Endothelial cell of umbilical vein (primary cell): ENCODE data around the gene CMTR2. TPM values are rescaled to one million over a fixed set of nuclear protein-coding genes. Genes with fewer than 3 reads are reported as not detected.
A peak's percentile ranks its signal among the peaks of the same experiment; 100 is the strongest.

Source experiments
- BruUV-seq: library from RNA; stranded (reverse); fragments of 400-500 nt; replicated peaks from 2 replicates; lab custom pipeline; 2021; lab: Mats Ljungman, UMichigan
- CTCF ChIA-PET: fragments of 300-600, 350-600 bp; sonication (Branson Sonifier 250); formaldehyde crosslinking; loops from one replicate; lab custom pipeline; 2021; ENCODE audit warnings: antibody characterized with exemption, inconsistent platforms; lab: Charles Lee
- POLR2A ChIA-PET: fragments of 300-600, 350-600 bp; sonication (Branson Sonifier 250); formaldehyde crosslinking; loops from one replicate; lab custom pipeline; 2021; ENCODE audit warnings: antibody characterized with exemption, inconsistent platforms; lab: Charles Lee
- DNase-seq: peaks from one replicate; pipeline ENCODE4 v3.0.0-alpha.2; 2011; ENCODE audit warnings: low read depth, low spot score
- FAIRE-seq: peaks from 2 replicates; lab custom pipeline; 2011; peaks lifted over from hg19 to GRCh38; lab: Jason Lieb, UNC
- H2AFZ ChIP-seq: 2 replicates; pipeline ENCODE4 v1.6.0; 2012; ENCODE audit warnings: low read depth, low read length, control low read depth, inconsistent platforms
- H3K27ac ChIP-seq: 2 replicates; pipeline ENCODE4 v1.5.1; 2011; ENCODE audit warnings: low read depth, mild to moderate bottlenecking, control low read depth, low read length, moderate library complexity; ENCODE audit not compliant: insufficient read depth
- H3K27me3 ChIP-seq, 2 experiments: 2 replicates each; pipeline versions ENCODE4 v1.6.0 to v1.6.1; 2011; ENCODE audit warnings: low read length in 2 of 2, mixed read lengths in 1 of 2; ENCODE audit not compliant: control insufficient read depth in 2 of 2, insufficient read depth in 2 of 2
- H3K36me3 ChIP-seq, 2 experiments: 2 replicates in 1 of 2; 3 replicates in 1 of 2; pipeline ENCODE4 v1.5.1; 2011; ENCODE audit warnings: low read length in 2 of 2, mild to moderate bottlenecking in 1 of 2, moderate library complexity in 1 of 2; ENCODE audit not compliant: control insufficient read depth in 2 of 2, insufficient read depth in 2 of 2; ENCODE audit errors: extremely low read depth in 1 of 2
- H3K4me1 ChIP-seq: 3 replicates; pipeline ENCODE4 v1.5.1; 2011; ENCODE audit warnings: mild to moderate bottlenecking, low read length; ENCODE audit not compliant: control insufficient read depth, insufficient read depth; ENCODE audit errors: extremely low read depth
- H3K4me2 ChIP-seq: 2 replicates; pipeline ENCODE4 v1.6.1; 2011; ENCODE audit warnings: low read length, control low read depth, mixed read lengths; ENCODE audit not compliant: insufficient read depth
- H3K4me3 ChIP-seq, 3 experiments: fragments of 200-600 bp in 1 of 3; sonication (generic), shearing (Covaris generic) in 1 of 3; replicated peaks in 1 of 3; 2 replicates each; pipeline ENCODE4 v1.5.1; 2011 to 2016; ENCODE audit warnings: control low read depth in 3 of 3, low read length in 3 of 3, mild to moderate bottlenecking in 2 of 3, inconsistent platforms in 1 of 3, low read depth in 1 of 3, moderate library complexity in 1 of 3; ENCODE audit not compliant: insufficient read depth in 1 of 3
- H3K79me2 ChIP-seq: 2 replicates; pipeline ENCODE4 v1.6.0; 2012; ENCODE audit warnings: low read length, inconsistent platforms; ENCODE audit not compliant: control insufficient read depth, insufficient read depth
- H3K9ac ChIP-seq: replicated peaks from 2 replicates; pipeline ENCODE3; 2011; ENCODE audit warnings: low read length, control low read depth; ENCODE audit not compliant: insufficient read depth; ENCODE audit errors: extremely low read depth
- H3K9me1 ChIP-seq: replicated peaks from 3 replicates; pipeline ENCODE4 v1.6.0; 2011; ENCODE audit warnings: mild to moderate bottlenecking, low read length; ENCODE audit not compliant: control insufficient read depth, insufficient read depth; ENCODE audit errors: extremely low read depth
- H3K9me3 ChIP-seq: replicated peaks from 2 replicates; pipeline ENCODE4 v1.5.1; 2012; ENCODE audit warnings: low read length, inconsistent platforms; ENCODE audit not compliant: control insufficient read depth, insufficient read depth
- H4K20me1 ChIP-seq: replicated peaks from 2 replicates; pipeline ENCODE3; 2011; ENCODE audit warnings: mild to moderate bottlenecking, low read length; ENCODE audit not compliant: control insufficient read depth, insufficient read depth; ENCODE audit errors: extremely low read depth
- EZH2 ChIP-seq: IDR thresholded peaks from 2 replicates; pipeline ENCODE4 v1.6.1; 2012; ENCODE audit warnings: borderline replicate concordance, low read depth, mild to moderate bottlenecking, moderate library complexity, low read length, inconsistent platforms; ENCODE audit not compliant: severe bottlenecking
- FOS ChIP-seq: IDR thresholded peaks from 2 replicates; pipeline ENCODE4 v1.6.1; 2011; ENCODE audit warnings: mild to moderate bottlenecking, low read length, moderate library complexity, borderline replicate concordance; ENCODE audit not compliant: insufficient read depth
- GATA2 ChIP-seq: IDR thresholded peaks from 2 replicates; pipeline ENCODE4 v1.7.0; 2011; ENCODE audit warnings: low read depth, mild to moderate bottlenecking, moderate library complexity, mixed read lengths, low read length; ENCODE audit not compliant: insufficient read length, insufficient read depth
- MAX ChIP-seq: IDR thresholded peaks from 2 replicates; pipeline ENCODE4 v1.6.1; 2011; ENCODE audit not compliant: insufficient read depth, insufficient read length
- MYC ChIP-seq: IDR thresholded peaks from one replicate; pipeline ENCODE4 v1.6.1; 2011; ENCODE audit warnings: mild to moderate bottlenecking, low read depth, low read length
- POLR2A ChIP-seq: IDR thresholded peaks from 2 replicates; pipeline ENCODE4 v1.6.1; 2012; ENCODE audit warnings: low read depth, mild to moderate bottlenecking, control low read depth, low read length
- POLR2AphosphoS5 ChIP-seq: IDR thresholded peaks from 2 replicates; pipeline ENCODE4 v1.6.1; 2012; ENCODE audit warnings: low read depth, mild to moderate bottlenecking, control low read depth, low read length, moderate library complexity; ENCODE audit not compliant: insufficient read depth
- dilution Hi-C: fragments of 300-500 bp; cut with MboI; formaldehyde crosslinking; loops from one replicate; pipeline ENCODE4 v1.15.0; 2019; ENCODE audit warnings: low sequenced_read_pairs; ENCODE audit not compliant: extremely low pct_ligation_motif_present
- intact Hi-C: fragments of 100-400 bp; cut with micrococcal nuclease; formaldehyde crosslinking; loops from one replicate; pipeline ENCODE4 v1.10.0; 2022
- polyA plus RNA-seq, 4 experiments: library from polyadenylated mRNA; depleted of rRNA in 3 of 4; stranded (reverse) in 3 of 4; unstranded in 1 of 4; fragments of >200 nt; gene quantifications; 2 replicates each; pipeline versions ENCODE4 v1.2.1 to v1.2.3, GENCODE V29; 2011 to 2012; ENCODE audit warnings: missing spikeins in 1 of 4
- total RNA-seq: library from RNA; stranded (reverse); gene quantifications from 2 replicates; pipeline ENCODE4 v1.2.3, GENCODE V29; 2021
- TF ChIP-seq, protein P1 (sequence below), 2 donors: IDR thresholded peaks; 1 replicate in 1 of 2; 2 replicates in 1 of 2; pipeline ENCODE4 v1.5.1; 2011; ENCODE audit warnings: low read length in 2 of 2, mild to moderate bottlenecking in 2 of 2, moderate library complexity in 2 of 2, control low read depth in 1 of 2, inconsistent platforms in 1 of 2, low read depth in 1 of 2; ENCODE audit not compliant: insufficient read depth in 1 of 2; ENCODE audit errors: extremely low read depth in 1 of 2

CMTR2 gene
- total and polyA plus RNA-seq, 2 donors (not counting 3 experiments of a cell fraction or from before 2014, with no cell fraction given) = 11.6 to 18.8 TPM

DNA sequence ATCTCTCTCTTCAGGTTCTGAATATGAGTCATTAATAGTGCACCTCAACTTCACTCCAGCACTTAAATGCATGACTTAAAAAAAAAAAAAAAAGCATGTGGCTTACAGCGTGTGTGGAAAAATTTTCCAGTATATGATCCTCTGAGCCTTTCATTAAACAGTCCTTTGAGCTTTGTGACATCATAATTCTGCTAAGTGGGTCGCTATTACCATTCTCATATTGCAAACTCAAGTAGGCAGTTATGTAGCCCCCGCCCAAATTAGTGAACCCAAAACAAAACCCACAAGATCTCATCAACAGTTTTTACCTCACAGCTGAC is 672 bp downstream of the CMTR2 start:
- BruUV-seq = no TSS peak
- H3K79me2 ChIP-seq = peaks cover 8% of the 10 kb centered on the region
- H3K27ac ChIP-seq = peak overlapping the region; percentile 79
- ChIA-PET CTCF (interaction anchor here (1.4 to 4.9 kb wide), 2 partner anchors 12 to 23 kb away, joined by 7 to 24 read pairs; no protein-coding TSS in a partner anchor), POLR2A (no interaction called here)
- H2AFZ ChIP-seq = peak overlapping the region; percentile 77
- H3K27me3 ChIP-seq = peaks cover 0 to under 1% of the 10 kb centered on the region in 2 experiments
- peaks cover 2 to 6% of the 10 kb centered on the region in 2 experiments for H3K36me3 ChIP-seq
- intact Hi-C loops = loop anchor here (5.0 kb wide), 1 partner anchor 486 kb away; the partner anchor contains the start of gene VAC14
- no peaks in the 10 kb centered on the region for H3K9me1 ChIP-seq
- TF ChIP-seq GATA2 (no peak), POLR2AphosphoS5 (no peak), MYC (no peak)
- peak overlapping the region; percentile 84 for H3K4me2 ChIP-seq
- FAIRE-seq (peak; percentile 38), DNase-seq (no peak)
- H3K4me3 ChIP-seq = peak overlapping the region; percentile 49 to 84 (median 59)
- no peaks in the 10 kb centered on the region for H3K9me3 ChIP-seq
- peak overlapping the region; percentile 88 for H3K9ac ChIP-seq
- H4K20me1 ChIP-seq = no peaks in the 10 kb centered on the region
- peaks cover 24% of the 10 kb centered on the region for H3K4me1 ChIP-seq
- dilution Hi-C loops = no loop called here

DNA sequence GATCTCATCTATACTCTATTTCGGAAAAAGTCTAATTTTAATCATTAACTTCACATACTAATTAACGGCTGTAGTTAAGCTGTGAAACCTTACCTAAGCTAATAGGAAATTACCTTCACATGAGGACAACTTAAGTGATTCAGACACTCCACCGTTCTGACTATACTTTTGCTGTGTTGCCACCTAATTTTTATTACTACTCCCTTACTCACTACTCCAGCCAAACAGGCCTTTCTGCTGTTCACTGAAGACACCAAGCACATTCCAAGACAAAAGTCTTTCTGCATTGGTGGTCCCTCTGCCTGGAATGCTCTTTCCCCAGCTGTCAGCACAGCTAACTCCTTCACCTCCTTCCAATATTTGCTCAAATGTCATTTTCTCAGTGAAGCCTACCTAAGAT is 1.3 kb downstream of the CMTR2 start:
- no peaks in the 10 kb centered on the region for H4K20me1 ChIP-seq
- H2AFZ ChIP-seq = no peak overlapping the region
- dilution Hi-C loops = no loop called here
- H3K27ac ChIP-seq = no peak overlapping the region
- no TSS peak for BruUV-seq
- DNase-seq (no peak), FAIRE-seq (no peak)
- ChIA-PET CTCF (interaction anchor here (1.3 to 4.9 kb wide), 2 partner anchors 12 to 24 kb away, joined by 4 to 24 read pairs; no protein-coding TSS in a partner anchor), POLR2A (no interaction called here)
- no peak for TF ChIP-seq GATA2
- no peak for TF ChIP-seq MAX
- TF ChIP-seq MYC = no peak
- TF ChIP-seq POLR2A = no peak
- TF ChIP-seq FOS = no peak
- TF ChIP-seq EZH2 = no peak
- TF ChIP-seq, protein P1, sequence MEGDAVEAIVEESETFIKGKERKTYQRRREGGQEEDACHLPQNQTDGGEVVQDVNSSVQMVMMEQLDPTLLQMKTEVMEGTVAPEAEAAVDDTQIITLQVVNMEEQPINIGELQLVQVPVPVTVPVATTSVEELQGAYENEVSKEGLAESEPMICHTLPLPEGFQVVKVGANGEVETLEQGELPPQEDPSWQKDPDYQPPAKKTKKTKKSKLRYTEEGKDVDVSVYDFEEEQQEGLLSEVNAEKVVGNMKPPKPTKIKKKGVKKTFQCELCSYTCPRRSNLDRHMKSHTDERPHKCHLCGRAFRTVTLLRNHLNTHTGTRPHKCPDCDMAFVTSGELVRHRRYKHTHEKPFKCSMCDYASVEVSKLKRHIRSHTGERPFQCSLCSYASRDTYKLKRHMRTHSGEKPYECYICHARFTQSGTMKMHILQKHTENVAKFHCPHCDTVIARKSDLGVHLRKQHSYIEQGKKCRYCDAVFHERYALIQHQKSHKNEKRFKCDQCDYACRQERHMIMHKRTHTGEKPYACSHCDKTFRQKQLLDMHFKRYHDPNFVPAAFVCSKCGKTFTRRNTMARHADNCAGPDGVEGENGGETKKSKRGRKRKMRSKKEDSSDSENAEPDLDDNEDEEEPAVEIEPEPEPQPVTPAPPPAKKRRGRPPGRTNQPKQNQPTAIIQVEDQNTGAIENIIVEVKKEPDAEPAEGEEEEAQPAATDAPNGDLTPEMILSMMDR (IDR thresholded peaks at IDR 0.05; ENCODE audit: extremely low read depth in 1 of 2, insufficient read depth in 1 of 2, low read depth in 1 of 2, low read length in 2 of 2) = no peak
- H3K4me2 ChIP-seq = peak overlapping the region; percentile 84
- no peak overlapping the region for H3K9ac ChIP-seq
- no peaks in the 10 kb centered on the region for H3K27me3 ChIP-seq
- H3K9me1 ChIP-seq = no peaks in the 10 kb centered on the region
- H3K9me3 ChIP-seq = no peaks in the 10 kb centered on the region
- H3K4me3 ChIP-seq = peak overlapping the region in 2 of 3 experiments; percentile 49 to 84
- peaks cover 8% of the 10 kb centered on the region for H3K79me2 ChIP-seq
- intact Hi-C loops = loop anchor here (5.0 kb wide), 1 partner anchor 486 kb away; the partner anchor contains the start of gene VAC14
- H3K36me3 ChIP-seq = peaks cover 2 to 6% of the 10 kb centered on the region in 2 experiments
- peaks cover 30% of the 10 kb centered on the region for H3K4me1 ChIP-seq
